DOHH2 (cell line): ENCODE results near the gene NCAM2.

ENCODE experiments used
- H3F3A ChIP-seq: fragments of 200-600 bp; sonication (generic), shearing (Covaris generic); 2 replicates; pipeline ENCODE4 v1.6.0; 2016; ENCODE audit warnings: antibody characterized with exemption, mild to moderate bottlenecking; ENCODE audit not compliant: control insufficient read depth, insufficient read depth
- H3K27ac ChIP-seq: fragments of 200-600 bp; sonication (generic); 2 replicates; pipeline ENCODE4 v1.5.1; 2014; ENCODE audit warnings: low read depth, mild to moderate bottlenecking, low read length, moderate library complexity
- H3K27me3 ChIP-seq: fragments of 200-600 bp; sonication (generic); 2 replicates; pipeline ENCODE4 v1.6.1; 2014; ENCODE audit warnings: mild to moderate bottlenecking, low read length, mixed read lengths; ENCODE audit not compliant: control insufficient read depth
- H3K36me3 ChIP-seq: fragments of 200-600 bp; sonication (generic); 2 replicates; pipeline ENCODE4 v1.6.1; 2014; ENCODE audit warnings: mild to moderate bottlenecking, low read length, moderate library complexity, mixed read lengths; ENCODE audit not compliant: control insufficient read depth
- H3K4me1 ChIP-seq: fragments of 200-600 bp; sonication (generic); 2 replicates; pipeline ENCODE4 v1.6.1; 2014; ENCODE audit warnings: mild to moderate bottlenecking, low read length, mixed read lengths; ENCODE audit not compliant: control insufficient read depth
- H3K4me2 ChIP-seq: fragments of 200-600 bp; sonication (generic); 2 replicates; pipeline ENCODE4 v1.6.0; 2014; ENCODE audit warnings: mild to moderate bottlenecking, low read length, moderate library complexity
- H3K4me3 ChIP-seq: fragments of 200-600 bp; sonication (generic); 2 replicates; pipeline ENCODE4 v1.5.1; 2014; ENCODE audit warnings: mild to moderate bottlenecking, low read length, mixed read lengths
- H3K79me2 ChIP-seq: fragments of 200-600 bp; sonication (generic); 2 replicates; pipeline ENCODE4 v1.6.1; 2014; ENCODE audit warnings: mild to moderate bottlenecking, low read length, mixed read lengths; ENCODE audit not compliant: control insufficient read depth
- H3K9me2 ChIP-seq: fragments of 200-600 bp; sonication (generic); replicated peaks from 2 replicates; pipeline ENCODE4 v1.6.1; 2014; ENCODE audit warnings: mild to moderate bottlenecking, low read length, mixed read lengths; ENCODE audit not compliant: control insufficient read depth
- H3K9me3 ChIP-seq: fragments of 200-600 bp; sonication (generic); 2 replicates; pipeline ENCODE4 v1.6.1; 2014; ENCODE audit warnings: antibody characterized with exemption, low read length, mixed read lengths; ENCODE audit not compliant: control insufficient read depth, insufficient read depth
- H4K20me1 ChIP-seq: fragments of 200-600 bp; sonication (generic); 2 replicates; pipeline ENCODE4 v1.6.0; 2014; ENCODE audit warnings: low read depth, mild to moderate bottlenecking, antibody characterized with exemption, low read length, moderate library complexity; ENCODE audit not compliant: control insufficient read depth, insufficient read depth
- EZH2phosphoT487 ChIP-seq: fragments of 200-600 bp; sonication (generic); IDR thresholded peaks from 2 replicates; pipeline ENCODE4 v1.6.1; 2017; ENCODE audit warnings: borderline replicate concordance, mild to moderate bottlenecking, antibody characterized with exemption, low read length, moderate library complexity, mixed read lengths
- TF ChIP-seq, protein P1 (sequence below): fragments of 200-600 bp; sonication (generic); IDR thresholded peaks from one replicate; pipeline ENCODE4 v1.5.1; 2014; ENCODE audit warnings: antibody characterized with exemption, mild to moderate bottlenecking, low read depth, low read length; ENCODE audit not compliant: poor library complexity, severe bottlenecking

Gene NCAM2

GRCh38 chr21:21203822-21204339 lies 205.7 kb downstream of the NCAM2 start:
- Histone ChIP-seq H4K20me1 (no peaks in the 10 kb centered on the region), H3K9me2 (no peaks in the 10 kb centered on the region; the same call in 1 of the 2 replicates), H3F3A (no peaks in the 10 kb centered on the region), H3K4me1 (no peaks in the 10 kb centered on the region), H3K79me2 (no peaks in the 10 kb centered on the region), H3K4me2 (no peak overlapping the region), H3K27me3 (no peaks in the 10 kb centered on the region), H3K4me3 (no peak overlapping the region), H3K36me3 (no peaks in the 10 kb centered on the region), H3K27ac (no peak overlapping the region), H3K9me3 (no peaks in the 10 kb centered on the region)
- TF ChIP-seq, protein P1, sequence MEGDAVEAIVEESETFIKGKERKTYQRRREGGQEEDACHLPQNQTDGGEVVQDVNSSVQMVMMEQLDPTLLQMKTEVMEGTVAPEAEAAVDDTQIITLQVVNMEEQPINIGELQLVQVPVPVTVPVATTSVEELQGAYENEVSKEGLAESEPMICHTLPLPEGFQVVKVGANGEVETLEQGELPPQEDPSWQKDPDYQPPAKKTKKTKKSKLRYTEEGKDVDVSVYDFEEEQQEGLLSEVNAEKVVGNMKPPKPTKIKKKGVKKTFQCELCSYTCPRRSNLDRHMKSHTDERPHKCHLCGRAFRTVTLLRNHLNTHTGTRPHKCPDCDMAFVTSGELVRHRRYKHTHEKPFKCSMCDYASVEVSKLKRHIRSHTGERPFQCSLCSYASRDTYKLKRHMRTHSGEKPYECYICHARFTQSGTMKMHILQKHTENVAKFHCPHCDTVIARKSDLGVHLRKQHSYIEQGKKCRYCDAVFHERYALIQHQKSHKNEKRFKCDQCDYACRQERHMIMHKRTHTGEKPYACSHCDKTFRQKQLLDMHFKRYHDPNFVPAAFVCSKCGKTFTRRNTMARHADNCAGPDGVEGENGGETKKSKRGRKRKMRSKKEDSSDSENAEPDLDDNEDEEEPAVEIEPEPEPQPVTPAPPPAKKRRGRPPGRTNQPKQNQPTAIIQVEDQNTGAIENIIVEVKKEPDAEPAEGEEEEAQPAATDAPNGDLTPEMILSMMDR, result no peak
- TF ChIP-seq EZH2phosphoT487, result no peak

DNA sequence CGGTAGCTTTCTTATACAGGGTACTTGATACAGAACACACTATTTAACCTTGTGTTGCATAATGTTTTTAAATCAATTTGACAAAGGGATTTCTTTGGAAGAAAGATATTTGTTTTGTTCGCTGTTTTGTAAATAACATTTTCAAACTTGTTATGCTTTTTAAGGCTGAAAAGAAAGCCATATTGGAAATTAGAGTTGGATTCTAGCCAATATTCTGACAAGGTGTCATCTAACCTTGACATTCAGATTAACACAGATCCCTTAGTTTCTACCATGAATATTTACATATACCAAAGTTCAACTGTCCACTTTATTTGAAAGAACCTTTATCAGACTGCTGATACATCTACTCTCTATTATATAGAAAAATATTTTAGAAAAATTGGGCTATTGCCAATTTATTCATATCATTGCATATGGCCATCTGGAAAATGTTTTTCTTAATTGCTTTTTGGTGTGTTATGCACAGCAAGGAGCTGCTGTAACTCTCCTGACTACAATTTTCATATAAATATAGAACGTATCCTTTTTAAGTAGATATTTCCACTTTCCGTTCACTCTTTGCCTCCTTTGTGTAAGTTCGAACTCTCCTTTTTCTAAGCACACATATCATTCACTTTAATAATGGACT lies 206.3 kb downstream of the NCAM2 start:
- H3K27me3 ChIP-seq, result no peaks in the 10 kb centered on the region
- H3K9me3 ChIP-seq, result no peaks in the 10 kb centered on the region
- H4K20me1 ChIP-seq, result no peaks in the 10 kb centered on the region
- no peak overlapping the region for H3K27ac ChIP-seq
- H3F3A ChIP-seq, result no peaks in the 10 kb centered on the region
- no peaks in the 10 kb centered on the region for H3K79me2 ChIP-seq
- TF ChIP-seq, protein P1, result no peak
- no peak for TF ChIP-seq EZH2phosphoT487
- H3K4me2 ChIP-seq, result no peak overlapping the region
- H3K36me3 ChIP-seq, result no peaks in the 10 kb centered on the region
- H3K4me1 ChIP-seq, result no peaks in the 10 kb centered on the region
- H3K9me2 ChIP-seq, result no peaks in the 10 kb centered on the region; the same call in 1 of the 2 replicates
- H3K4me3 ChIP-seq, result no peak overlapping the region

- Histone ChIP-seq H3F3A (no peaks in the 10 kb centered on the region), H3K9me2 (no peaks in the 10 kb centered on the region; the same call in 1 of the 2 replicates), H3K4me1 (no peaks in the 10 kb centered on the region), H3K9me3 (no peaks in the 10 kb centered on the region), H3K4me2 (no peak overlapping the region), H3K79me2 (no peaks in the 10 kb centered on the region), H4K20me1 (no peaks in the 10 kb centered on the region), H3K36me3 (no peaks in the 10 kb centered on the region), H3K27me3 (no peaks in the 10 kb centered on the region), H3K27ac (no peak overlapping the region), H3K4me3 (no peak overlapping the region)
- no peak for TF ChIP-seq EZH2phosphoT487
- TF ChIP-seq, protein P1, result no peak
Observed at GRCh38 chr21:21205604-21206003, 207.4 kb downstream of the NCAM2 start.
